GM12892 (cell line): ENCODE results near the gene NEGR1.

Experiments used
- POLR2A ChIP-seq: IDR thresholded peaks from 2 replicates; pipeline ENCODE4 v1.6.1; 2011; ENCODE audit warnings: low read depth, low read length, control low read depth
- POLR2AphosphoS5 ChIP-seq: IDR thresholded peaks from 2 replicates; pipeline ENCODE4 v1.6.1; 2011; ENCODE audit warnings: low read depth, low read length, control low read depth
- TAF1 ChIP-seq: IDR thresholded peaks from 2 replicates; pipeline ENCODE4 v1.6.1; 2011; ENCODE audit warnings: low read depth, mild to moderate bottlenecking, control low read depth, low read length, borderline replicate concordance

GRCh38 chr1:72066431-72066830 is 215.9 kb downstream of the NEGR1 start:
- TF ChIP-seq POLR2A (no peak), POLR2AphosphoS5 (no peak), TAF1 (no peak)
